Measurements from ENCODE around the gene ILRUN.

GRCh38 chr6:34692280-34692679, 4.3 kb downstream of the ILRUN start:
- TF ChIP-seq CTCF (conservative IDR thresholded peaks at IDR 0.05): no peak
- TF ChIP-seq EZH2 (IDR thresholded peaks at IDR 0.05; ENCODE audit: low read depth): no peak
